HG03139 (cell line): ENCODE results near the gene ZP3.
"Not testable (repeated sequence)": the region's sequence is repeated elsewhere in the genome, so short reads cannot be mapped to it uniquely, and the experiment has no call there.

Experiments used
- ATAC-seq: cut with Tn5 transposase; IDR thresholded peaks from one replicate; pipeline ENCODE4 v1.9.1; 2021; ENCODE audit not compliant: unreplicated experiment

Gene ZP3

DNA sequence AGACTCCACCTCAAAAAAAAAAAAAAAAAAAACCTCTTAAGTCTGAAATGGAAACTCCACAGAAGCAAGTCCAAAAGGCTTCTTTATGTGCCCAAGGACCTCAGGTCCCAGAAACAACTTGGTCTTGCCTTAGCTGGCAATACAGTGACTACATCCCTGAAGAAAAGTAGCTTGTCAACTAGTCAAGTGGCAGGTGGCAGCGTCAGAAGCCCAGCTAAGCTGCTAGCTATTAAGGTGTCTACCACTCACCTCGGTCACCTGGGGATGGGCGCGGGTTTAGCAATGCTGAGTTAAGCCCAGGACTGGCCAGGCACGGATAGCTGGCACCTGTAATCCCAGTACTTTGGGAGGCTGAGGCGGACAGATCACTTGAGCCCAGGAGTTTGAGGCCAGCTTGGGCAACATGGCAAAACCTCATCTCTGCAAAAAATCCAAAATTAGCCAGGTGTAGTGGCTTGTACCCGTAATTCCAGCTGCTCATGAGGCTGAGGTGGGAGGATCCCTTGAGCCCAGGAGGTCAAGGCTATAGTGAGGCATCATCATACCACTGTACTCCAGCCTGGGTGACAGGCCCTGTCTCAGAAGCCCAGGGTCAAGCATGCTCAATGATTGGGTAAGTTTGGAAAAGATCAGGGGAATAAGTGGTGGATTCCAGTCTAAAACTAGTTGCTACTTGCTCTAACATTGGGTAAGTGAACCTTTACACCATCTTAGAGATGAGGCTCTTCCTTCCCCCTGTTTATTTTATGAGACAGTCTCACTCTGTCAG lies 14.6 kb downstream of the ZP3 start:
- not testable (repeated sequence) for ATAC-seq

DNA sequence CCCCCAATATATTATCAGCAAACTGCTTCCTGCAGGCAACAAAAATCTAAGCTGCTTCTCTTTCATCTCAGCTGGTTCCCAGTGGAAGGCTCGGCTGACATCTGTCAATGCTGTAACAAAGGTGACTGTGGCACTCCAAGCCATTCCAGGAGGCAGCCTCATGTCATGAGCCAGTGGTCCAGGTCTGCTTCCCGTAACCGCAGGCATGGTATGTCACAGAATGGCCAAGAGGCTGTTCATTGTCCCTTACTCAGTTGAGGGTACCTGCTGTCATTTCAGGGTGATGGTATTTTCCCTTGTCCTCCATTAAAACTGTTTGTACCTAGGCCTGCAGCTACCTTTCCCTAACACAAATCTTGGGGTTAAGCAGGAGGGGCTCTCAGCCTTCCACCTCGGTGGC lies 15.7 kb downstream of the ZP3 start:
- ATAC-seq = not testable (repeated sequence)

DNA sequence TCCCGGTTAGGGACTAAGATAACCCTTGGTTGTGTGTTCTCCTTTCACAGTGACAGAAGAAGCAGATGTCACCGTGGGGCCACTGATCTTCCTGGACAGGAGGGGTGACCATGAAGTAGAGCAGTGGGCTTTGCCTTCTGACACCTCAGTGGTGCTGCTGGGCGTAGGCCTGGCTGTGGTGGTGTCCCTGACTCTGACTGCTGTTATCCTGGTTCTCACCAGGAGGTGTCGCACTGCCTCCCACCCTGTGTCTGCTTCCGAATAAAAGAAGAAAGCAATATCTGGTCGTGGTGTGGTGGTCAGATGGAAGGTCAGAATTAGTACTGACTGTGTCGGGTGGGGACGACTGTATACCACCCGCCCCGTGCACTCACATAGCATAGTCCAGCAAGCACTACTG lies 17.0 kb downstream of the ZP3 start:
- ATAC-seq = not testable (repeated sequence)

DNA sequence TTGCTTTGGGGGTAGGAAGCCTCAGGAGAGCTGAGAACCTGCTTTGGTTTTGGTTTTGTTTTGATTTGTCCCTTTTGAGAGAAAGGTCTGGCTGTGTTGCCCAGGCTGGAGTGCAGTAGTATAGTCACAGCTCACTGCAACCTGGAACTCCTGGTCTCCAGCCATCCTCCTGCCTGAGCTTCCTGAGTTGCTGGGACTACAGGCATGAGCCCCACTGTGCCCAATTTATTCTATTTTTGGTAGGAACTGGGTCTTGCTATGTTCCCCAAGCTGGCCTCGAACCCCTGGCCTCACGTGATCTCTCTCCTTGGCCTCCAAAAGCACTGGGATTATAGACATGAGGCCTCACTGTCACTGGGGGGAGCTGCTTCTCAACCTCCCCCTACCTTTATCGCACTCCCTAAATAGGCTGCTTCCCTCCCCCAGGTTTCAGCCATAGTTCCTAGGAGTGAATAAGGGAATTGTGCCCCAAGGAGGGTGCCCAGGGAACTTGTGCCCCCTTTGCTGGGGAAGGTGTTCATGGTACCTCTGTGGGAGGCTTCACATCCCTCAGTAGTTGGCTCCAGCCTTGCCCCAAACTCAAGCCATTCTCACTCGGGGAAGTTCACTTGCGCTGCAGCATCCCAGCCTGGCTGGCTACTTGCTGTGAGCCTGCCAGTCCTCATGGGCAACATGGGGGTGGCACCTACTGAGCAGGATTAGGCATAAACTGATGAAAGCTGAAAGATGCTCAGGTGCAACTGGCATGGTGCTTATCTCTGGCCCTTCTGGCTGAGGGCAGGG lies 18.1 kb downstream of the ZP3 start:
- ATAC-seq = not testable (repeated sequence)

DNA sequence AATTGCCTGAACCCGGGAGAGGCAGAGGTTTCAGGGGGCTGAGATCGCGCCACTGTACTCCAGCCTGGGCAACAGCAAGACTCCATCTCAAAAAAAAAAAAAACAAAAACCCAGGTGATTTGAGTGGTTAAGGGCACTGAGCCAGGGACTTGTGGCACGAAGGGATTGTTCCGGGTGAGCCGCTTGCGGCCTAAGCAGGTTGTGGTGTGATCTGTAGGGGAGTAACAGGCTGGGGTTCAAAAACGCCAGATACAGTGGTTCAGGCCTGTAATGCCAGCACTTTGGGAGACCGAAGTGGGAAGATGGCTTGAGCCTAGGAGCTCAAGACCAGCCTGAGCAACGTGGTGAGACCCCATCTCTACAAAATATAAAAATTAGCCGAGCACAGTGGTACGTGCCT lies 19.1 kb downstream of the ZP3 start:
- not testable (repeated sequence) for ATAC-seq

DNA sequence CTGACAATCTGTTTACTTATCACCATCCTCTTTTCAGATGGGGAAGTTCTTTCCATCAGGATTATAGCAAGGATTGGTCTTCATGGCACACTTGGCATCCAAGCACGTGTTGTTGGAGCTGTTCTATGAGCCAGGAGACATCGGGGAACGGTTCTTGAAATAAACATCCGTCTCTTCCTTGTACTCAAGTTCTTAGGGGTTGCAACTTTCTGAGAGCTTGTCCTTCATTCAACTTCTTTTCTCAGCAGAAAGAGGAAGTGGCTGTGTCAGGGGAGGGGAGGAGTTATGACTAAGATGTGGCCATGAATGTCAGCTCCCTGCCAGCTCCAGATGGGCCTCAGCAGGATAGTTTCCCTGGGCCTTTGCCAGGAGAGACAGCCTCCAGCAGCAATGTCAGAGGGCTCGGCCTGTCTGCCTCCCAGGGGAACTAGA lies 20.8 kb downstream of the ZP3 start:
- ATAC-seq = peak; percentile 63

DNA sequence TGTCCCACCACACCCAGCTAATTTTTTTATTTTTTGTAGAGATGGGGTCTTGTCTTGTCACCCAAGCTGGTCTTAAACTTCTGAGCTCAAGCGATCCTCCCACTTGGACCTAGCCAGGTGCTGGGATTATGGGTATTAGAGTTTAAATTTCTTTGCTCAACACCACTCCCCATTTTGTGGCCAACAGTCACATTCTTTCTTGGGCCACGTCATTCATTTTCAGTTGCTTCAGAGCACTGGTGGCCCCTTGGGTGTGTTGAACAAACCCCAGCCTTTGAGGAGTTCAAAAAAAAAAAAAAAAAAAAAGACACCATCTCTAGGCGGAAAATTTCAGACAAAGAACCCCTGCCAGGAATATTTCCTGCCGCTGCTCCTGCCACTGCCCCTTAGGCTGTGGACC lies 32.3 kb downstream of the ZP3 start:
- ATAC-seq = not testable (repeated sequence)

DNA sequence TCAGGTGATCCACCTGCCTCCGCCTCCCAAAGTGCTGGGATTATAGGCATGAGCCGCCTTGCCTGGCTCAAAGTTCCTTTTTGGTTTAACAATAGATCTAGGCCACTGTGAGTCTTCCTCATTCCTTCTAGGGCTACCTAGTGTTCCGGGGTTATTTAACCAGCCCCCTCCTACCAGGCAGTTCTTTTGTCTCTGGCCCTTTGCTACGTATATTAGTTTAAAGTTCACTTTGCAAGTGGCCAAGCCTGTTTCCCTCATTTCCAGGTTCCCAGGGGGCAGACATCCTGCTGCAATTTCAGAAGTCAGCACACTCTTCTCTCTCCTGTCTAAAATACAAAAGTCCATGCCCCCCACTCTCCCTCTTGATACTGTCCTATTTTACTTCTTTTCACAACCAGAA lies 33.8 kb downstream of the ZP3 start:
- not testable (repeated sequence) for ATAC-seq

DNA sequence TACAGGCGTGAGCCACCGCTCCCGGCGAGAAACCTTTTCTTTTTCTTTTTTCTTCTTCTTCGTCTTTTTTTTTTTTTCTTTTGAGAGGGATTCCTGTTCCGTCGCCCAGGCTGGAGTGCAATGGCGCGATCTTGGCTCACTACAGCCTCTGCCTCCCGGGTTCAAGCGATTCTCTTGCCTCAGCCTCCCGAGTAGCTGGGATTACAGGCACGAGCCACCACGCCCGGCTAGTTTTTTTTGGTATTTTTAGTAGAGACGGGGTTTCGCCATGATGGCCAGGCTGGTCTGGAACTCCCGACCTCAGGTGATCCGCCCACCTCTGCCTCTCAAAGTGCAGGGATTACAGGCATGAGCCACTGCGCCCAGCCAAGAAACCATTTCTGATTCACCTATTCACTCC lies 36.0 kb downstream of the ZP3 start:
- ATAC-seq = not testable (repeated sequence)

DNA sequence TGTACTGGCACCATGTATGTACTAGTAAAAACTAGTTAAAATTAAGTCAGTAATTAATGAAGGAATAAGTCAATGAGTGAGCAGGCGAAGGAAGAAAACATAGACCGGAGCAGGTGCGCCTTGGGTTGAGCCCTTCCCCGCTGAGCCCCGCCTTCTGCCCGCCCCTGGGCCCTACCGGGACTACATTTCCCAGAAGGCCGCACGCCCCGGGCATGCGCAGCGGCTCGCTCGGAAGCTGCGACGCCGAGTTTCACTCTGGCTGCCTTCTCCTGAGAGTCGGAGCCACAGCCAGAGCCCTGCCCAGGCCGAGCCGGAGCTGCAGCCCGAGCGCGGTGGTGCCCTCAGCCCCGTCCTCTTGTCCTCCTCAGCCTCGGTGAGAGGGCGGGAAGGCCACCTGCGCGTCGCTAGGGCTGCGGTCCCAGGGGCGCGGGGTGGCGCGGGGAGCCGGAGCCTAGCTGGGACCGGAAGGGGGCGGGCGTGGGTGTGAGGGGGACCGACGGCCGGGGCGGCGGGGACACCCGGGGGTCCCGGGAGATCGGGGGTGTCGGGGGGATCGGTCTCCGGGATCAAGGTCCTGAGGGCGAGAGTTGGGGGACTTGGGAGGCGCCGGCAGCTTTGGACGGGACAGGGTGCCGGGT lies 36.8 kb downstream of the ZP3 start, which contains the start of gene DTX2:
Gene DTX2 (plus strand): TSS at position 246 of the 638 bp plus-strand sequence. CDS start 18,801 bp downstream, outside the sequence.
- peak; percentile 98 for ATAC-seq

DNA sequence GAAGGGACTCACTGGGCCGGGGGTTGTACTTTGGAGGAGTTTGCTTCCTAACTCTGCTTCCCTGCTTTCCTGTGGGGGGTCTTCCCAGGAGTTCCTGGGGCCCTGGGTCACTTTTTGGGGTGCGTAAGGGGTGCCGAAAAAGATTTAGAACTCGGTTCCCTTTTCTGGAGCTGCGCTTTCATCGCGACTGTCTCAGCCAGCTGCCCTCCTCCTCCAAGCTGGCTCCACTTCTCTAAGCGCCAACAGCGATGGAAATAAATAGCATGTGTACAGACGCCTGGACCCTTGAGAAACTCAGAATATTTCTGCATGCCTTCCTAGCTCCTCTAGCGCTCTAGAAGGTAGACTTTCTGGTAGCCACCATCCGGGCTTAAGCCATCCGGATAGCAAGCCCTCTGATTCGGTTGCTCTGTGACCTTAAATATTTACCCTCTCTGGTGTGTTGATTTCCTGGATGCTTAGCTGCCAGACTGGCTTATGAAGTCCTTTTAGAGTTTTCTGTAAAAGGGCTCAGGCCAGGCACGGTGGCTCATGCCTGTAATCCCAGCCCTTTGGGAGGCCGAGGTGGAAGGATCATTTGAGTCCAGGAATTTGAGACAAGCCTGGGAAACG lies 37.6 kb downstream of the ZP3 start:
- ATAC-seq = not testable (repeated sequence)

DNA sequence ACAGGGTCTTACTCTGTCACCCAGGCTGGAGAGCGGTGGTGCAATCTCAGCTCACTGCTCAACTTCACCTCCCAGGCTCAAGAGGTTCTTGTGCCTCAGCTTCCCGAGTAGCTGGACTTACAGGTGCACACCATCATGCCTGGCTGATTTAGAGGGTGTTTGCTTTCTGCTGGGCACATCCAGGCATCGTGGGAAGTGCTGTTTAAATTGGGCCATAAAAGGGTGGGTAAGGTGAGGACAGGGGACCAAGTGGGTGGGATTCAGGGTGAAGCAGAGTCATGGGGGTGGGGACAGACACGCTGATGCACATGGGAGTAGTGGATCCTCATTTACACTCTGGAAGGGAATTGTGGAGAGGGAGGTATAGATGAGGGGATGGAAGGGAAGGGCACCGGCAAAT lies 40.2 kb downstream of the ZP3 start:
- not testable (repeated sequence) for ATAC-seq

DNA sequence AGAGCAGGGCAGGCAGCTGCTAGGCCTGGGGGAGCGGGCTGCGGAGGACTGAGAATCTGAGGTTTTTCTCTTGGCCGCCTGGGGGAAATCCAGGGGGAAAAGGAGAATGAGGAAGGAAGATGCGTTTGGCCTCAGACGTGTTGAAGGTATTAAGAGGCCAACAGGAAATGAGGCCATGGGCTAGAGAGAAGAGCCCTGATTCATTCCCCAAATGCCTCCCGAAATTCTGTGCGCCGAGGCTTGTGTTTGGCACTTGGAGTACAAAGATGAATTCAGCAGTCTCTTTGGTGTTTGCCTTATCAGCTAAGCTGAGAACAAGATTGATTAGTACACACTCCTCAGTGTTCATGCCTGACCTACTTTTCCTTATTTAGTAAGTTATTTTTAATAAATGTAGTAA lies 41.2 kb downstream of the ZP3 start:
- ATAC-seq = not testable (repeated sequence)

DNA sequence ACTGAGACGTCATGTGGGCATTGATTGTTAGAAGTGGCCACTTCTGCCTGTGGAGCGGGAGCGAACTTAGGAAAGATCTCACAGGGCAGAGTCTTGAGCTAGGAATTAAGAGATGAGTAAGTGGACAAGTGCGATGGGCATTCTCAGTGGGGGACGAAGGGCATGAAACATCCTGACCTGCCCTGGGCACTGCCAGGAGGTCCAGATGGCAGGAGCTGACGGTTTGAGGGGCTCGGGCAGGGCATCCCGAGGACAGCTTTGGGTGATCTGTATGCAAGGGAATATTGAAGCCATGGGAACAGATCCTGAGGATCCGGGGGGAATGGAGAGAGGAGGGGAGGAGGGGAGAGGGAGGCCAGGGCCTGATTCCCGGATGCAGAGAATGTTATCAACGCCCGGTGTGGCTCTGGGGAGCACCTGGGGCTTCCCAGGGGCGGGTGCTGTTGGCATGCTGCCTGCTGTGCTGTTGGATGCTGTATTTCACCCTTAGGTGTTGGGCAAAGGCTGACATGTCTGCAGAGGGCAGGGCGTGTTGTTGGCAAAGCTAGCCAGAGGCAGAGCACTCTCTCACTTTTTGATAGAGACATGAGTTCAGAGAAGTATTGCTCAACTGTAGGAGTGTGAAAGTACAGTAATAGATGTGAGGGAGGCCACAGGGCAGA lies 43.1 kb downstream of the ZP3 start:
- ATAC-seq = not testable (repeated sequence)

DNA sequence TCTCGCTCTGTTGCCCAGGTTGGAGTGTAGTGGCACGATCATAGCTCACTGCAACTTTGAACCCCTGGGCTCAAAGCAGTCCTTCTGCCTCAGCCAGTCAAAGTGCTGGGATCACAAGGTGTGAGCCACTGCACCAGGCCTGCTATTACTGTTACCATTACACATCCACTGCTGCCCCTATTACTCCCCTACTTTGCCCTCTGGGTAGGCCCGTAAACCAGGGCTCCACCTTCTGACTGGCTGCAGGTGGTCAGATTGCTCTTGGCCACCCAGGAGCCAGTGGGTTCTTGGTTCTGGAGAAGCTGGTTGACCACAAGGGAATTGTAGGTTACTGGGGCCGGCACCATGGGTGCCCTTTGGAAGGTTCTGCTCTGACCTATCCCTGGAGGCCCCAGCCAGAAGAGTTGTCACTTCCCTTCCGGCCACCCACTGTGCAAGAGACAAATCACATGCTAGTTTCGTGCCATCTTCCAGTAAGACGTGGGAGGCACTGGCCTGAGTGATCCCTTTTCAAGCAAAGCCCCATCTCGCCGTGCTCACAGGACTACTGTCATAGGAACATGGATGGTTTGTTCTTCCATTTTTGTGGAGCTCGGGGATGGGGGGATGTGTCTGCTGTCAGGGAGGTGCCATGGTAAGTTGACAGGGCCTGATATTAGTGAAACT lies 46.9 kb downstream of the ZP3 start:
- not testable (repeated sequence) for ATAC-seq

DNA sequence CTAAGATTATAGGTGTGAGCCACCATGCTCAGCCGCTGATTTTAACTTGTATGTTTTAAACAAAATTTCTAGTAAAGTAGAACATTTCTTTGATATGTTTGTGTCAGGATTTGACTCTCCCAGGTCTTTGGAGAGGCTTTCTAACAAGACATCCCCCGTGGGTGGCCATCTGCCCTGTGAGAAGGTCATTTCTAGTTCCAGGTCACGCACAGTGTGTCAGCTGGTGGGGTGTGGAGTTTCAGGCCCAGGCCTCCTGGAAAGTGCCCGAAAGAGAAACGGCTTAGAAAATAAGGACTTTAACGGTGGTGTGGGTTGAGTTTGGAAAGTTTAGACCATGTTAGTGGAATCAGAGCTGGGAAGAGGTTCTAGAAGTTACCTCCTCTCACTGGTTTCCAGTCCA lies 48.3 kb downstream of the ZP3 start:
- ATAC-seq = not testable (repeated sequence)

DNA sequence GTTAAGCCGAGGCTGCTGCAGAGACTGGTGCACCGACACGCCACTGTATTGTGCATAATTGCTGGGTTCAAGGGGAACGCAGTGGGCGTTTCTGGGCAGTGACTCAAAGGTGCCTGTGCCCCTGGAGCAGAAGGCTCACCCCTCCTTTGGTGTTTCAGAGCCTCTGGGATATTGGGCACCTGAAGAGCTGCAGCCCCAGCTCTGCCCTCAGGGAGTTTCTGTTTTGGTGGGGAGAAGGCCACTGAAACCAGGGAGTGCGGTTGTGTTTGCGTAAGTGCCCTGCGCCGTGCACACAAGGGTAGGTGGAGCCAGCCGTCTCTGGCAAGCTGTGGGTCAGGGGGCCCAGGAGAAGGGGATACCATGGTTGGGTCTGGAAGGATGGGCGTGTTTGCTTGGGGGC lies 51.5 kb downstream of the ZP3 start:
- not testable (repeated sequence) for ATAC-seq

DNA sequence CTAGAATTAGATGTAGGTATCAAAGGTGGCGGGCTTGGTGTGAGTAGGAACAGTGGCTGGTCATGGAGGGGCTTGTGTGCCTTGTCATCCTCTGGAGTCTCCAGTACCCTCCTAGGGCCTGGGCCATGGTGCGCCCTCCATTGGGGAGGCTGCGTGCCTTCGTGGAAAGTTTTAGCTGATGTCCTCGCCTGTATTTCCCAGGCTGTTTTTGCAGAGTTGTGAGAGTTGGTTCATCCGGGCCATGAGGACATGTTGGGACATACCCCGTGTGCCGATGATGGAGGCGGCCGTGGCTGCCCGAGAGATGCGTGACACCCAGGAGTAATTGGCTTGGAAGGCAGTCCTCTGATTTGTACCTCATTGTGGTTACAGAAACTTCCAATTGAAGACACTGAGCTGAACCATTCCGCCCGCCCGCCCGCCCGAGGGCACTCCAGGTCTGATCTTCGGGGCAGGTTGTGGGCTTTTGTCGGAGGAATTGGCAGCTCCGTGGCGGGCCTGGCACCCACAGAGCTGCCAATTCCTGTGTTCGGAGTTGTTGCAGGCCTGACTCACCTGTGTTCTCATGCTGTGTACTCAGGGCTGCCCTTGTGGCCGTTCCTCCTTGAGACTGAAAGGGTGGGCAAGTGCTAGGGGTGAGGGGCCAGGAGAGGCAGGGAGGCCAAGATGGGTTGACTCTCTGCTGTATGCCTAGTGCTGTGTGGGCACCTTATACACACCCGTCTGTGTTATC lies 52.2 kb downstream of the ZP3 start:
- not testable (repeated sequence) for ATAC-seq

DNA sequence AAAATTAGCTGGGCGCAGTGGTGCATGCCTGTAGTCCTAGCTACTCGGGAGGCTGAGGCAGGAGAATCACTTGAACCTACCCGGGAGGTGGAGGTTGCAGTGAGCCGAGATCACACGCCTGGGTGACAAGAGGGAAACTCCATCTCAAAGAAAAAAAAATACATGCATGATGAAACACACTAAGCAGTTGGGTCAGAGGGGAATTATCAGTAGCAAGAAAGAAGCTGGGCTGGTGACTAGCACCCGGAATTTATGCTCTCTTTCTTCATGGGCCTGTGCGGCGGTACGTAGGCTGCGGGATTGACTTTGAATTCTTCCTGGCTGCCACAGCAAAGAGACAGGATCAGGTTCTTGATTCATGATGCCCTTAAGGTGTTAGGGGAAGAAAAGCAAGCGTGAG lies 54.9 kb downstream of the ZP3 start:
- not testable (repeated sequence) for ATAC-seq
